ENCODE data around the gene TUBB4B. TPM values are rescaled to one million over a fixed set of nuclear protein-coding genes. Genes with fewer than 3 reads are reported as not detected.

Gene TUBB4B
- total and polyA plus RNA-seq, 2 donors from 2014 or later = 258 to 394 TPM

DNA sequence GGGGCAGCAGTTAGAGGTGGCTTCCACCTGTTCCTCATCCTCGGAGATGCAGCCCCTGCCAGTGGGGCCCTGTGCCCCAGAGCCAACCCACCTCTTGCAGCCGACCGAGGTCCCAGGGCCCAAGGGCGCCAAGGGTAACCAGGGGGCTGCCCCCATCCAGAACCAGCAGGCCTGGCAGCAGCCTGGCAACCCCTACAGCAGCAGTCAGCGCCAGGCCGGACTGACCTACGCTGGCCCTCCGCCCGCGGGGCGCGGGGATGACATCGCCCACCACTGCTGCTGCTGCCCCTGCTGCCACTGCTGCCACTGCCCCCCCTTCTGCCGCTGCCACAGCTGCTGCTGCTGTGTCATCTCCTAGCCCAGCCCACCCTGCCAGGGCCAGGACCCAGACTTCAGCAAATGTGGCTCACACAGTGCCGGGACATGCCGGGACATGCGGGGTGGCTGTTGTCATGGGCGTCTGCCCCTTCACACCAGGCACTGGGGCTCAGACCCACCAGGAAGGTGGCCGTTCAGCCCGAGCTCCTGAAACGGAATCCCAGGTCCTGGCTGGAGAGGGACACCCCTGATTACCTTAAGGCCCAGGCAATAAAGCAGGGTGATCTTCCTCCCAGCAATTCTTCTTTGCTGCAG, 15.3 kb upstream of the TUBB4B start:
- intact Hi-C loops (cut with DNase I) = no loop called here
- Histone ChIP-seq H3K36me3 (ENCODE audit: control insufficient read depth in 2 of 3, insufficient read depth in 3 of 3, low read length in 3 of 3) (no peaks in the 10 kb centered on the region), H3K27me3 (ENCODE audit: control insufficient read depth, insufficient read depth, low read length) (no peaks in the 10 kb centered on the region), H3K4me3 (ENCODE audit: low read length in 3 of 3) (no peak overlapping the region), H3K27ac (ENCODE audit: low read depth in 2 of 2, low read length in 2 of 2) (no peak overlapping the region), H3K9ac (ENCODE audit: low read length in 3 of 3) (no peak overlapping the region), H3K9me3 (ENCODE audit: control insufficient read depth in 2 of 3, insufficient read depth in 1 of 3, low read length in 3 of 3) (no peaks in the 10 kb centered on the region), H3K4me1 (ENCODE audit: control insufficient read depth in 2 of 3, insufficient read depth in 2 of 3, low read depth in 1 of 3, low read length in 3 of 3) (peaks cover 0 to 35% (median 18%) of the 10 kb centered on the region in 3 donors)
- TF ChIP-seq, protein P1, sequence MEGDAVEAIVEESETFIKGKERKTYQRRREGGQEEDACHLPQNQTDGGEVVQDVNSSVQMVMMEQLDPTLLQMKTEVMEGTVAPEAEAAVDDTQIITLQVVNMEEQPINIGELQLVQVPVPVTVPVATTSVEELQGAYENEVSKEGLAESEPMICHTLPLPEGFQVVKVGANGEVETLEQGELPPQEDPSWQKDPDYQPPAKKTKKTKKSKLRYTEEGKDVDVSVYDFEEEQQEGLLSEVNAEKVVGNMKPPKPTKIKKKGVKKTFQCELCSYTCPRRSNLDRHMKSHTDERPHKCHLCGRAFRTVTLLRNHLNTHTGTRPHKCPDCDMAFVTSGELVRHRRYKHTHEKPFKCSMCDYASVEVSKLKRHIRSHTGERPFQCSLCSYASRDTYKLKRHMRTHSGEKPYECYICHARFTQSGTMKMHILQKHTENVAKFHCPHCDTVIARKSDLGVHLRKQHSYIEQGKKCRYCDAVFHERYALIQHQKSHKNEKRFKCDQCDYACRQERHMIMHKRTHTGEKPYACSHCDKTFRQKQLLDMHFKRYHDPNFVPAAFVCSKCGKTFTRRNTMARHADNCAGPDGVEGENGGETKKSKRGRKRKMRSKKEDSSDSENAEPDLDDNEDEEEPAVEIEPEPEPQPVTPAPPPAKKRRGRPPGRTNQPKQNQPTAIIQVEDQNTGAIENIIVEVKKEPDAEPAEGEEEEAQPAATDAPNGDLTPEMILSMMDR (IDR thresholded peaks at IDR 0.05; ENCODE audit: borderline replicate concordance, extremely low read depth, insufficient read depth) = no peak
- FAIRE-seq (no peak), DNase-seq (peak in 1 of 5 donors; percentile 55)

DNA sequence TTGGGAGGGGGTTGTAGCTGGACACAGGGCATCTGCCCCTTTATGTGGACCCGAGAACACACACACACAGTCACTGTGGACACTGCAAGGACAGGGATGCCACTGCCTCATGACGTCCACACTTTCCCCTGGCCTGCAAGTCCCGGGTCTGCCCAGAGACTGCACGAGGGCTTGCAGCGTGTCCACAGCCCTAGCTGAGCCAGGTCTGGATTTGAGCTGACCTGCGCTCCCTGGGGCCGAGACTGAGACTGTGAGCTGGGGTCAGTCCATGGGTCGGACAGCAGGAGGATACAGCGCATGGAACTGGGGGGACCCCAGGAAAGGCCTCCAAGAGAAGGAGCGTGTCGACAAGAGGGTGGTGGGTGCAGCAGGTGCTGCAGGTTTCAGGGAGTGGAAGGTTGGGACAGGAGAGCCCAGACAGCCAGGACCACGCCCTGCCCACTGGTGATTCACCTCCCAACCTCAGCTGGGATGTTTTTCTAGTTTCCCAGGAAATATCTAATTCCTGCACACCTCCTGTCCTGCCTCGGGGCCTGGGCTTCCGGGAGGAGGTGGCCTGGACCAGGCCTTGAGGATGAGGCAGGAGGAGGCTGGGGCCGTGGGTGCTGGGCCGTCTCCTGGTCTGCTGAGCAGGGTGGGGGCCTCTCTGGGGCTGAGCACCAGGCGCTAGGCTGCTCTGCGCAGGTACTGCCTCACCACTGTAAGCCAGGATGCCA, 14.6 kb upstream of the TUBB4B start:
- Histone ChIP-seq H3K9me3 (ENCODE audit: control insufficient read depth in 2 of 3, insufficient read depth in 1 of 3, low read length in 3 of 3) (no peaks in the 10 kb centered on the region), H3K27me3 (ENCODE audit: control insufficient read depth, insufficient read depth, low read length) (no peaks in the 10 kb centered on the region), H3K4me3 (ENCODE audit: low read length in 3 of 3) (no peak overlapping the region), H3K36me3 (ENCODE audit: control insufficient read depth in 2 of 3, insufficient read depth in 3 of 3, low read length in 3 of 3) (no peaks in the 10 kb centered on the region), H3K27ac (ENCODE audit: low read depth in 2 of 2, low read length in 2 of 2) (peak overlapping the region; percentile 45 to 71), H3K9ac (ENCODE audit: low read length in 3 of 3) (no peak overlapping the region), H3K4me1 (ENCODE audit: control insufficient read depth in 2 of 3, insufficient read depth in 2 of 3, low read depth in 1 of 3, low read length in 3 of 3) (peaks cover 0 to 35% (median 18%) of the 10 kb centered on the region in 3 donors)
- FAIRE-seq (no peak), DNase-seq (peak in 2 of 5 donors; percentile 62 to 92)
- intact Hi-C loops (cut with DNase I) = no loop called here
- TF ChIP-seq, protein P1 (IDR thresholded peaks at IDR 0.05; ENCODE audit: borderline replicate concordance, extremely low read depth, insufficient read depth) = no peak

DNA sequence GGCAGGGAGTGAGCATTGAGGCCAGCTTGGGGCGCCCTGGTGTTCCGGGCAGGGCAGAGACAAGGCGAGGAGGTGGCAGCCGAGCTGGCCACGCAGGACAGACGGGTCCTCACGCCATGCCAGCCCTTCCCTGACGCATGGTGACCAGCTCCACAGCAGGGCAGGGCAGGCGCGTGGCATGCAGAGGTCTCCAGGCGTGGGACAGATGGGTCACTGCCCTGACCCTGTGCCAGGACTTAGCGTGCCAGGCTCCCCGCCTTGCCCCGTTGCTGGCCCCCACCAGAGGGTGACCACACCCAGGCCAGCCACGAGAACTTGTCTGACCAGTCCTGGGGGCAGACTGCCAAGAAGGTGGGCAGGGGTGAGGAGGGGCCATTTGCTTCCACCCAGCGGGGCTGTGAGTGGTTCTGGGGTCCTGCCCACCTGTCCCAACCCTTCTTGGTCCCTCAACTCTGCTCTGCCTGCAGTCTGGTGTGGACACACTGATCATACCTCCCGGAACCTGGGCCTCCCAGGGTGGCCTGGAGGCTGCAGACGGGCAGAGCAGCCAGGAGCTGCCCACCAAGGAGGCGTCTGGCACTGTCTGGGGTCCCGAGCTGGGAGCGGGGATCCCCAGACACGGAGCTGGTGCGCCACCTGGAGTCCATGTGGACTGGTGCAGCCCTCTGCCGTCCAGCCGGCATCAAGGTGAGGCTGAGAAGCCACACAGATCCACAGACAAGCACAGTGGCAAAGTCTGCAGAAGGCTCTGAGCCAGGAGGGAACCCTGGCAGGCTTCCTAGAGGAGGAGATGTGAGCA, 13.8 kb upstream of the TUBB4B start, which contains the start of gene RNF224:
RNF224 (plus strand) TSS at position 449 of the 799 bp plus-strand sequence. CDS start 834 bp downstream, outside the sequence.
- H3K9ac ChIP-seq (ENCODE audit: low read length in 3 of 3) = peak within 1 kb of the TSS in 1 of 3 donors; percentile 29
- no peak for FAIRE-seq

More for the DNA sequence above, 13.8 kb upstream of the TUBB4B start, which contains the start of gene RNF224:
- DNase-seq = peak; percentile 87 to 97 (median 89)
- Histone ChIP-seq H3K27me3 (ENCODE audit: control insufficient read depth, insufficient read depth, low read length) (no peaks in the 10 kb centered on the region), H3K9me3 (ENCODE audit: control insufficient read depth in 2 of 3, insufficient read depth in 1 of 3, low read length in 3 of 3) (no peaks in the 10 kb centered on the region), H3K4me3 (ENCODE audit: low read length in 3 of 3) (no peak within 1 kb of the TSS), H3K27ac (ENCODE audit: low read depth in 2 of 2, low read length in 2 of 2) (peak within 1 kb of the TSS; percentile 45 to 71), H3K36me3 (ENCODE audit: control insufficient read depth in 2 of 3, insufficient read depth in 3 of 3, low read length in 3 of 3) (no peaks in the 10 kb centered on the region), H3K4me1 (ENCODE audit: control insufficient read depth in 2 of 3, insufficient read depth in 2 of 3, low read depth in 1 of 3, low read length in 3 of 3) (peaks cover 0 to 35% (median 18%) of the 10 kb centered on the region in 3 donors)
- TF ChIP-seq, protein P1 (IDR thresholded peaks at IDR 0.05; ENCODE audit: borderline replicate concordance, extremely low read depth, insufficient read depth) = peak; percentile 86
- intact Hi-C loops (cut with DNase I) = no loop called here

All from kidney (tissue), 14 donors.